HL-60/S4 treated with phorbol 12-myristate 13-acetate at 8.2 ng/mL for 4 days and 3 days (cell line): ENCODE data around the gene ZXDA.
"Not testable (repeated sequence)": the region's sequence is repeated elsewhere in the genome, so short reads cannot be mapped to it uniquely, and the experiment has no call there.

Experiments
- in situ Hi-C: fragments of 300-500 bp; cut with MboI; formaldehyde crosslinking; loops from 2 replicates; pipeline ENCODE4 v1.15.0; 2022; ENCODE audit warnings: low sequenced_read_pairs

Gene ZXDA, protein sequence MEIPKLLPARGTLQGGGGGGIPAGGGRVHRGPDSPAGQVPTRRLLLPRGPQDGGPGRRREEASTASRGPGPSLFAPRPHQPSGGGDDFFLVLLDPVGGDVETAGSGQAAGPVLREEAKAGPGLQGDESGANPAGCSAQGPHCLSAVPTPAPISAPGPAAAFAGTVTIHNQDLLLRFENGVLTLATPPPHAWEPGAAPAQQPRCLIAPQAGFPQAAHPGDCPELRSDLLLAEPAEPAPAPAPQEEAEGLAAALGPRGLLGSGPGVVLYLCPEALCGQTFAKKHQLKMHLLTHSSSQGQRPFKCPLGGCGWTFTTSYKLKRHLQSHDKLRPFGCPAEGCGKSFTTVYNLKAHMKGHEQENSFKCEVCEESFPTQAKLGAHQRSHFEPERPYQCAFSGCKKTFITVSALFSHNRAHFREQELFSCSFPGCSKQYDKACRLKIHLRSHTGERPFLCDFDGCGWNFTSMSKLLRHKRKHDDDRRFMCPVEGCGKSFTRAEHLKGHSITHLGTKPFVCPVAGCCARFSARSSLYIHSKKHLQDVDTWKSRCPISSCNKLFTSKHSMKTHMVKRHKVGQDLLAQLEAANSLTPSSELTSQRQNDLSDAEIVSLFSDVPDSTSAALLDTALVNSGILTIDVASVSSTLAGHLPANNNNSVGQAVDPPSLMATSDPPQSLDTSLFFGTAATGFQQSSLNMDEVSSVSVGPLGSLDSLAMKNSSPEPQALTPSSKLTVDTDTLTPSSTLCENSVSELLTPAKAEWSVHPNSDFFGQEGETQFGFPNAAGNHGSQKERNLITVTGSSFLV

DNA sequence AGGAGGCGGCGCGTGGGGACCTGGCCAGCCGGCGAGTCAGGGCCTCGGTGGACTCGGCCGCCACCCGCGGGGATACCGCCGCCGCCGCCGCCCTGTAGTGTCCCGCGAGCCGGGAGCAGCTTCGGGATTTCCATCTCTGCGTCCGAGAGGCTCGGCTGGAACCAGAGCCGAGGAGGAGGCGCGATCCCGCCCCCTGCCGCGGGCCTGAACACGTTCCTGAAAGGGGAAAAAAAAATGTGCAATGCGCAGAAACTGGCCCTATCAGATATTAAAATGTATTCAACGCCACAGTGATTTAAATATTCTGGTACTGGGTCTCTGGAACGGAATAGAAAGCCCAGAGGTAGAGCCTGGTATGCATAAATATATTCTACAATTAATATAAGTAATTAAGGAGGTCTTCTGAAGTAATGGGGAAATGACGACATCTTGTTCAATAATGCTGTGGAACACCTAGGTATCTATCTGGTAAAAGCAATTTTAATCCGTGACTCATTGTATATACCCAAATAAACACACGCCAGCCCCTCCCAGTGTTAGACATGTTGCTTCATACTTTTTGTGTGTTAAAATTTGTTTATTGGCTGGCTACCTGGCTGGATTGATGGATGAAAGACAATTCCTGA lies at the start of gene ZXDA:
Gene ZXDA (minus strand): TSS at position 172 of the 626 bp plus-strand sequence. CDS start 38 bp downstream, at position 134.
- in situ Hi-C loops: not testable (repeated sequence)

DNA sequence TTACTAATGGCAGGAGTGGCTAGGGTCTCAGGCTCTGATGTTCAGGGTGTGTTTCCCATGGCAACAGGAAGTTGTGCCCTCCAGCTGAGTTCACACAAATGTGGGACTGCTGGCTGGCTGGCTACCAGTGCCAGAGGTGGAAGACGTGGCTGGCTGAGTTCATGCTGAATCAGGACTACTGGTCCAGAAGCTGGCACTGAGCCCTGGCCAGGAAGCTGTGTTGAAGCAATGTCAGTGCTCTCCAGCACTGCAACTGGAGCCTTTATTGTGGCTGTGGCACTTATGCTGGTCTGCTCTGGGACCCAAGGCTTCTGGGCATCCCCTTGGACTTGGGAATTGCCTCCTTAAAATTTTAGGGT lies 42.0 kb upstream of the ZXDA start:
- in situ Hi-C loops: no loop called here

DNA sequence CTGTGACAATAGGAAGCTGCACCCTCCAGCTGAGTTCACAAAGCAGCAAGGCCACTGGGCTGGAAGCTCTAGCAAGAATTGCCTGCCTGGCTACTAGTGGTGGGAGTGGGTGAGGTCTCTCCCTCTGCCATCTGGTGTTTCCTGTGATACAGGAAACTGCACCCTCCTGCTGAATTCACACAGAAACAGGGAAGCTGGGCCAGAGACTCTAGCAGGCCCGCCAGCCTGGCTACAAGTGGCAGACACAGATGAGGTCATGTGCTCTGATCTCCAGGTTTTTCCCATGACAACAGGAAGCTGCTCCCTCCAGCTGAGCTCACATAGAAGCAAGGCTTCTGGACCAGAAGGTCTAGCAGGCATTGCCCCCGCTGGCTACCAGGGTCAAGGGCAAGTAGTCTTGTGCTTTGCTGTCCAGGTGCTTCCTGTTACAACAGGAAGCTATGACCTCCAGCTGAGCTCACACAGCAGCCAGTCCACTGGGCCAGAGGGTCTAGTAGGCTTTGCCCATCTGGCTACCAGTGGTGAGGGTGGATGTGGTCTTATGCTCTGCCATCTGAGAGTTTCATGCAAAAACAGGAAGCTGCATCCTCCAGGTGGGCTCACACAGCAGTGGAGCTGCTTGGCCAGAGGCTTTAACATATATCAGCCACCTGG lies 41.5 kb upstream of the ZXDA start:
- in situ Hi-C loops: no loop called here

DNA sequence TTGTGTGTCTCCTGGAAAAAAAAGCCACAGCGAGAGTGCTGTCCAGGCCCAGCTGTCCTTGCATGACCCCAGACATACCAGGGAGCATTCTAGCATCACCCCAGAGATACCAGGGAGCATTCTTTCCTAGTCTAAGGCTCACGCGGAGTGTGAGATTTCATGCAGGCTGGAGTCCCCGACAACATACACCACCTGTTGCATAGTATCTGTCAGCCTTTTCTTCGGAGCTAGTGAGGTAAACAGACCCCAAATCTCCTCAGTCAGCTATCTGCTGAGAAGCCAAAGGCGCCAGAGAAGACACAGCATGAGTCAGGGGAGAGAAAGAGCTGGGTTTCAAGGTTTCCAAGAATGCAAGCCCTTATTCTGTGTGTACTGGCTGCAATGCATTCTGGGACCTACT lies 23.1 kb upstream of the ZXDA start:
- in situ Hi-C loops: no loop called here

DNA sequence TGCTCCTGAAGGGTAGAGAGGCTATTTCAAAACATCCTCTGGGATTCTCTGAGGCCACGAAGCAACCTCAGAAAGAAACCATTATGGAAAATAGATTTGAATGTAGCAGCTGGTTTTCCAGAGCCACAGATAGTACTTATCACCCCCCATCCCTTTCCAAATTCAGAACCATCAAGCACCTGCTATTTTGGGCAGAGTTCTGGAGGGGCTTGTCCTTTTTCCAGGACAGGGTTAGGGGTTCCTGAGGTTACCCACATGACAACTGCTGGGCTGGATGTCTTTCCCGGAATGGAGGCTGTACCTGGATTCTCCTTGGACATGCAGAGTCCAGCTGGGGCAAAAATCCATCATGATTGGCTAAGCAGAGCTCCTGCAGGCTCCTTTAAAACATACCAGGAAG lies 22.0 kb upstream of the ZXDA start:
- in situ Hi-C loops: no loop called here

DNA sequence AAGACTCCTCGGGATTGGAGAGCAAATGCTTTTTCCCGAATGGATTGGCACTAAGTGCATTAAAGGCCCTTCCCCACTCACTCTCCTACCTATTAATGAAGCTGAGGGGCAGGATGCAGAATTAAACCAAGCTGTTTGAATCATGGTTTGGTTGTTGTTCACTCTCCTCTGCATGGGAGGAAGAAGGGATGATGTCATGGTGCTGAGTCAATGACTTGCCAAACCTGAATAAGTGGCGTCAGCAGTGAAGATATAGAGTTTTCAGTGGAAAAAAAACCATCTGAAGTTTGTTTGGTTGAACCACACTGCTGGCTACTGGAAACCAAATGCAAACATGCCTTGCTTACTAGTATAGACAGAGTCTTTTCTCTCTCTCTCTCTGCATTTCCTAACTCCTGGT lies 19.8 kb upstream of the ZXDA start:
- in situ Hi-C loops: no loop called here

DNA sequence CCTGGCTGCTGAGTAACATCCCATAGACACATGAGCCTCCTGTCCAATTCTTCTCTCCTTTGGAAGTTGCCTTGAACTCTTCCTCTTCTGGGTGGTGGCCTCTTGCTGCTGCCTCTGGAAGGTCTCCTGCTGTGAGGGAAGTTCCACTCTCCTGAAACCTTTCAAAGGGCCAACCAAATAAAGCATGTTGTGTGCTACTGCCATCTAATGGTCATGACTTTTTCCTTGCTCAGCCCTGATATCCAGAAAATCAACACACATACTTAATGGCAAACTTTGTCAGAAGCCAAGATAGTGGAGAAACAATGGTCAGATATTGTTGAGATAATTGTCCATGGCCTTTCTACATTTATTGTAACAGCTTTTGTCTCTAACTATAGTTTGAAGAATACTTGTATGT lies 19.1 kb upstream of the ZXDA start:
- in situ Hi-C loops: no loop called here

DNA sequence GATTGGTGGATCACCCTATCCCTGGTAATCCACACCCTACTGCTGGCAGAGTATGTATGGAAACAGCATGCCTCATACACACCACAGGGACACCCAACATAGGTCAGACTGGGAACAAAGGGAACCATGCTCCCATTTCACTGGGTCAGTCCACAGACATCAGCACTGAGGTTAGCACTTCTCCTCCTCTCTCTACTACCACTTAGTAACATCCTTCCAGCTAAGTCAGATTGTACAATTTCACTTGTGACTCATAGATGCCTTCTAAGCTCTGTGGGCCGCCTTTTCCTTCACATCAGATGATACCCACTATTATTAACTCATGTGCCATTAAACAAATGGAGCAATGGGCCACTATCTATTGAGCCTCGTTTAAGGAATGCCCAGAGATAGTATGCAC lies 15.5 kb upstream of the ZXDA start:
- in situ Hi-C loops: no loop called here

DNA sequence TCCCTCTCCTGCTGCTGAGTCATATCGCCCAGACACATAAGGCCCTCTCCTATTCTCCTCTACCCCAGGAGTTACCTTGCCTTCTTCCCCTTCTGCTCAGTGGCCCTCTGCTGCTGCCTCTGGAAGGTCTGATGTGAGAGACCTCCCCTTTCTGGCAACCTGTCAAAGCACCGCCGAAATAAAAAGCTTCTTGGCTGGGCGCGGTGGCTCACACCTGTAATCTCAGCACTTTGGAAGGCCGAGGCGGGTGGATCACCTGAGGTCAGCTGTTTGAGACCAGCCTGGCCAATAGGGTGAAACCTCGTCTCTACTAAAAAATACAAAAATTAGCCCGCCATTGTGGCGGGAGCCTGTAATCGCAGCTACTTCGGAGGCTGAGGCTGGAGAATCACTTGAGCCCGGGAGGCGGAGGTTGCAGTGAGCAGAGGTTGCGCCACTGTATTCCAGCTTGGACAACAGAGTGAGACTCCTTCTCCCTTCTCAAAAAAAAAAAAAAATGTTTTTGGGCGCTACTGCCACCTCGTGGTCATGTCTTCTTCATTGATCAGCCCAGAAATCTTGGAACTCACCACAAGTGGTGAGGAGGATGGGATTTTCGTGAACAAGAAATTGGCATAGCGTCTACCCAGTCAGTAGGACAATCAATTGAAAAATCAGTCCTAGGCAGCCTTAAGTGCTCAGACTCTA lies 8.6 kb upstream of the ZXDA start:
- in situ Hi-C loops: no loop called here

DNA sequence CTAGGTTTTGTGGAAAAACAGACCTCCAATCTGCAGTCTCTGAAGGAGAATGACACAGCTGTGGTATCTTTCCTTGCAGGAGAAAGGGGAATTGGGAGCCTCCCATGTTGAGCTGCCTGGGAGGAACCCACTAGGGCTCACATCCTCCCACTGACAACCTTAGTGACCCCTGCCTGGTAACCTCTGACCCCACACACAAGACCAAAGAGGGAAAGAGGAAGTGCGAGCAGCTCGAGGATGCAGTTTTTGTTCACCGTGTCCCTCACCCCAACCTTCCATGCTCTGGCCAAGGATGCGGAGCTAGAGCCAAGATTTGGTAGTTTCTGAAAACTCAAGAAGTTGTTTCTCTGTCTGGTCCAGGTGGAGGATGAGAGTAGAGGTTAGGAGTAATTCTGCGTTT lies 5.4 kb upstream of the ZXDA start:
- in situ Hi-C loops: no loop called here

DNA sequence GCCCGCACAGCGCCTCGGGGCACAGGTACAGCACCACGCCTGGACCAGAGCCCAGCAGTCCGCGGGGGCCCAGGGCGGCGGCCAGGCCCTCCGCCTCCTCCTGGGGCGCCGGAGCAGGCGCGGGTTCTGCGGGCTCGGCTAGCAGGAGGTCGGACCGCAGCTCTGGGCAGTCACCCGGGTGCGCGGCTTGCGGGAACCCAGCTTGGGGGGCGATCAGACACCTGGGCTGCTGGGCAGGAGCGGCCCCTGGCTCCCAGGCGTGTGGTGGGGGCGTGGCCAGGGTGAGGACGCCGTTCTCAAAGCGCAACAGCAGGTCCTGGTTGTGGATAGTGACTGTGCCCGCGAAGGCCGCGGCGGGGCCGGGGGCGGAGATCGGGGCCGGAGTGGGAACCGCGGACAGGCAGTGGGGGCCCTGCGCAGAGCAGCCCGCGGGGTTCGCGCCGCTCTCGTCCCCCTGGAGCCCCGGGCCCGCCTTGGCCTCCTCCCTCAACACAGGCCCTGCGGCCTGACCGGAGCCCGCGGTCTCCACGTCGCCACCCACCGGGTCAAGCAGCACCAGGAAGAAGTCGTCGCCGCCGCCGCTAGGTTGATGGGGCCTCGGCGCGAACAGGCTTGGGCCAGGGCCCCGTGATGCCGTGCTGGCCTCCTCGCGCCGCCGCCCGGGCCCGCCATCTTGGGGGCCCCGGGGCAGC lies 517 bp downstream of the ZXDA start:
- in situ Hi-C loops: not testable (repeated sequence)

DNA sequence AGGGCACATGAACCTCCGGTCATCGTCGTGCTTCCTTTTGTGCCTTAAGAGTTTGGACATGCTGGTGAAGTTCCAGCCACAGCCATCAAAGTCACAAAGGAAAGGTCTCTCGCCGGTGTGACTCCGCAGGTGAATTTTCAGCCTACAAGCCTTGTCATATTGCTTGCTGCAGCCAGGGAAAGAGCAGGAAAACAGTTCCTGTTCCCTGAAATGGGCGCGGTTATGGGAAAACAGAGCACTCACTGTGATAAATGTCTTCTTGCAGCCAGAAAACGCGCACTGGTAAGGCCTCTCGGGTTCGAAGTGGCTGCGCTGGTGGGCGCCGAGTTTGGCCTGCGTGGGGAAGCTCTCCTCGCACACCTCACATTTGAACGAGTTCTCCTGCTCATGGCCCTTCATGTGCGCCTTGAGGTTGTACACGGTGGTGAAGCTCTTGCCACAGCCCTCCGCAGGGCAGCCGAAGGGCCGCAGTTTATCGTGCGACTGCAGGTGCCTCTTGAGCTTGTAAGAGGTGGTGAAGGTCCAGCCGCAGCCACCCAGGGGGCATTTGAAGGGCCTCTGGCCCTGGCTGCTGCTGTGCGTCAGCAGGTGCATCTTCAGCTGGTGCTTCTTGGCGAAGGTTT lies 1.2 kb downstream of the ZXDA start:
- in situ Hi-C loops: not testable (repeated sequence)

DNA sequence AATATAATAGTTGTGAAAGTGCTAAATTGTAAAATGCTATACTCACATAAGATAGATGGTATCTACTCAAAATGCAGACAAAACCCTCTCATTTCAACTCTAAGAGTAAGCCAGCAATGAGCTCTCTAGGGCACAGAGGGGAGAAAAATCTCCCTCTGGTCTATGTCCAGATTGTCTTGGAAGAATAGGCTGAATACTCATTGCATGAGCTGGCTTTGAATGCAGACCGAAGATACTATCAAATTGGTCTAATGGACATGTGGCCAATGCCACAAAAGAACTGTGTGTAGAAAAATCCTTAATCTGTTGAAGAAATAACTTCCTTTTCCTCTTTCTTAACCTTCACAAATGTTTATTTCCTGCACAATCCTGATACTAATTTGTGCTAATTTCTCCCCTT lies 3.5 kb downstream of the ZXDA start:
- in situ Hi-C loops: no loop called here

DNA sequence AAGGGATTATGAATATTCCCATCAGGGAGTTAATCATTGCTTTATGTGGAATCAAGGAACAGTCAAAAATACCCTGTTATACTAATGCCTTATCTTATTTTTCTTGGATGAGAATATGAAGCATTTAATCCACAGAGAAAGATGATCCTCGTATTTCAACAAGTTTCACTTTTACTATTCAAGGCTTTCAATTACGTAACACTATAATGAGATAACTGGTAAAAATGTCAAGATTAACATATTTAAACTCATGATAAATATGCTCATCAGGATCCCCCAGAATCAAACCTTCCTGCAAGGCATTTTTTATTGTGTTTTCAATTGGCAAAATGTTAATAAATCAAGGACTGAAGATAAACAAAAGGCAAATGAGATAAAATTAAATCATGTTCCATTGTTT lies 5.1 kb downstream of the ZXDA start:
- in situ Hi-C loops: no loop called here

DNA sequence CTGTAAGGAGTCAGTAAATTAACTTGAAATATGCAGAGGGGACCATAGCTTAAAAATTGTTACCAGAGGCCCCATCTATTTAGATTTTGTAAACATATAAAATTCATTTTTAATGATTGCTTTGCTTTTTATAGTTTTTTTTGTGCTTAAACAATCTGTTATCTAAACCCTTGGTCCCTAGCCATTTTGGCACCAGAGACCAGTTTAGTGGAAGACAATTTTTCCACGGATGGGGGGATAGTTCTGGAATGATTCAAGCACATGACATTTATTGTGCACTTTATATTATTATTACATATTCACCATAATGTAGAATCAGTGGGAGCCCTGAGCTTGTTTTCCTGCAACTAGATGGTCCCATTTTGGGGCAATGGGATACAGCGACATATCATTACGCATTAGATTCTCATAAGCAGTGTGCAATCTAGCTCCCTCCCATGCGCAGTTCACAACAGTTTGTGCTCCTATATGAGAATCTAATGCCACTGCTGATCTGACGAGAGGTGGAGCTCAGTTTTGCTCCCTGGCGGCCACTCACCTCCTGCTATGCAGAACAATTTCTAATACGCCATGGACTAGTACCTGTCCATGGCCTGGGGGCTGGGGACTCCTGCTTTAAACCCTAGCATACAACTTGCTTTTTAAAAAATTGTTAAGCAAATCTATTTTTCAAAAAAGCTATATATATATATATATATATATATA lies 5.9 kb downstream of the ZXDA start:
- in situ Hi-C loops: no loop called here

DNA sequence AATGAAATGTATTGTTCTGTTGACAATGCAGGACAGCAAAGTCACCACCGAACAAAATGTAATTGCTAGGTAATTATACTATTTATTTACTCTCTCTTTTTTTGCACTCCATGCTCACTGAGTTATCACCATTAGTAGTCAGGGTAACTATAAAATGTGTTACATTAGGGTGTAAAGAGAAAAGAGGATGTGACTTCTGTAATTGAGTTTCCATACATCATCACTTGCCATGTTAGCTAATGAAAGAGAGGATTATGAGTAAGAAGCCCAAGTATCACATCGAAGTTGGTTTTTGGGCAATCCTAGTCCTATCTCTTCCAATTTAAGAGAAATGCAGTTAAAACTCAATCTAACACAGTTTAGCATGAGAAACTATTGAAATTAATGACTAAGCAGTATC lies 7.6 kb downstream of the ZXDA start:
- in situ Hi-C loops: no loop called here

DNA sequence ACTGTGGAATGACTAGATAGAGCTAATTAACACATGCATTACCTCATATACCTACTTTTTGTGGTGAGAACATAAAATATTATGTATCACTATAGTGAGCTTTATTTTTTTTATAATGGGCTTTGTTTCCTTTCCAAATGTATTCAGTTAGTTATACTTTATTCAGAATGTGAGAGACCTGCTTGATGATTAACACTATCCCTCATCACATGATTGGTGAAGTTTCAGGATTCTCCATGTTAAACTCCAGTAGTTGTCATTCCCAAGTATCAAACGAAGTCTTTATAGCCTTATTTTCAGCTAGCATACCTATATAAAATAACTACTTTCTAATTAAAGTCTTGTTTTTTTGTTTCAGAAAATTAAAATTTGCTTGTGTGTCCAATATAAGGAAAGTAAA lies 8.8 kb downstream of the ZXDA start:
- in situ Hi-C loops: no loop called here

DNA sequence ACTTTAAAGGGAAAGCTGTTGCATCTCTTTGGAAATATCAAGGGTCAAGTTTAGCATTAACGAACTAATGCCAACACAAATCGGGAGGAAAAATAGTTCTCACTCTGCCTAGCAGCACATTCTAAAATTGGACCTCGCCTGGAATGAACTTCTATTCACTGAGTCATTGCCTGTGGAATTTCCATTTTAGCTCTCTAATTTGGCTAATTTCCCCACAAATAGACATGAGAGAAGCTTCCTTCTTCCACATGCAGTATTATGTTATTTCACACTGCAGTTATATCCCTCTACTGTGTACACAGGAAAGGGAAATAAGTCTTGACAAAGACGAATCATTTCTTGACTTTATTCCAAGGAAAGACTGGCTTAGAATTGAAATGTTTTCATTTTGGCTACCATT lies 9.3 kb downstream of the ZXDA start:
- in situ Hi-C loops: no loop called here

DNA sequence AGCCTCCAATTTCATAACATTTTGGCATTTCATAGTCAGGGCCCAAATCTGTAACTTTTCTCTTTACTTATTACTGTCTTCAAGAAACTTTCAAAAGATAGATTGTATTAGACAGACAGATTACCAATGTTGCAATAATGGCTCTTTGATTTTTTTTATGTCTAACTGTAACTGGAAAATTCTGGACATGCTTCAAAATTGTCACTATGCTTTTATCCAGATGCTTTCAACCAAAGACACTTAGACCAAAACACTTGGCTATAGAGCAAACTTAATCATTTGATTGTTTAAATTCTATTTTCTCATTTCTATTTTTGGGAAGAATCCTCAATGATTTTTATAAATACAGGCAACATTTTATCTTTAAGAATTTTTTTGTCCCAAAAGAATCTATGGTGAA lies 10.4 kb downstream of the ZXDA start:
- in situ Hi-C loops: no loop called here
